ACHN (cell line): ENCODE results near the gene XRCC3.

Experiments used
- DNase-seq: peaks from one replicate; pipeline ENCODE4 v3.0.0-alpha.2; 2015
- in situ Hi-C: cut with HindIII; loops from 2 replicates; pipeline ENCODE4 v1.10.0; 2017; ENCODE audit warnings: low sequenced_read_pairs, low pct_ligation_motif_present, low pct_unique_long_range_greater_than_20kb

The XRCC3 gene

DNA sequence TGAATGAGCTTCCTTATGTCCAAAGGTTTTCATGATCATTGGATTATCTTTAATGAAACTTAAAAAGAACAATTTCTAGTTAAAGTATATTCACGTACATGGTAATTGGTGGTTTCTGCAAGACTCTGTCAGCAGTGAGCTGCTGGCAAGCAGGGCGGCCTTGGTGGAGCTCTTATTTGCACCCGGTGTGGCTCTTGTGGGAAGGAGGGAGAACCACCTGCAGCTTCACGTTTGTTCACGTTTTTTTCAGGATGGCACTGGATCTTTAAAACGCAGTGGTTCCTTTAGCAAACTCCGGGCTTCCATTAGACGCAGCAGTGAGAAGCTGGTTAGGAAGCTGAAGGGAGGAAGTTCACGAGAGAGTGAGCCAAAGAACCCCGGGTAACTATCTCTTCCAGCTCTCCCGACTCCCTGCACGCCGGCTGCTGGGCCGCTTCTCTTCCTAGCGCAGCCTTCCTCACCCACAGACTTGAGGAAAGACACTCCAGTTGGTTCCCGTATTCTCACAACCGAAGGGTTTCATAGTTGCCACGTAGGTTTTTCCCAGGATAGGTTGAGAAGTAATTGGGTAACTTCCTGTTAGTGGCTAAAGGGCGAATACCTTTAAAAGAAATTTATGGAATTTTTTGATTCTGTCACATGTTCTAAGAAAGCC lies 28.3 kb downstream of the XRCC3 start:
- no peak for DNase-seq
- in situ Hi-C loops: no loop called here

DNA sequence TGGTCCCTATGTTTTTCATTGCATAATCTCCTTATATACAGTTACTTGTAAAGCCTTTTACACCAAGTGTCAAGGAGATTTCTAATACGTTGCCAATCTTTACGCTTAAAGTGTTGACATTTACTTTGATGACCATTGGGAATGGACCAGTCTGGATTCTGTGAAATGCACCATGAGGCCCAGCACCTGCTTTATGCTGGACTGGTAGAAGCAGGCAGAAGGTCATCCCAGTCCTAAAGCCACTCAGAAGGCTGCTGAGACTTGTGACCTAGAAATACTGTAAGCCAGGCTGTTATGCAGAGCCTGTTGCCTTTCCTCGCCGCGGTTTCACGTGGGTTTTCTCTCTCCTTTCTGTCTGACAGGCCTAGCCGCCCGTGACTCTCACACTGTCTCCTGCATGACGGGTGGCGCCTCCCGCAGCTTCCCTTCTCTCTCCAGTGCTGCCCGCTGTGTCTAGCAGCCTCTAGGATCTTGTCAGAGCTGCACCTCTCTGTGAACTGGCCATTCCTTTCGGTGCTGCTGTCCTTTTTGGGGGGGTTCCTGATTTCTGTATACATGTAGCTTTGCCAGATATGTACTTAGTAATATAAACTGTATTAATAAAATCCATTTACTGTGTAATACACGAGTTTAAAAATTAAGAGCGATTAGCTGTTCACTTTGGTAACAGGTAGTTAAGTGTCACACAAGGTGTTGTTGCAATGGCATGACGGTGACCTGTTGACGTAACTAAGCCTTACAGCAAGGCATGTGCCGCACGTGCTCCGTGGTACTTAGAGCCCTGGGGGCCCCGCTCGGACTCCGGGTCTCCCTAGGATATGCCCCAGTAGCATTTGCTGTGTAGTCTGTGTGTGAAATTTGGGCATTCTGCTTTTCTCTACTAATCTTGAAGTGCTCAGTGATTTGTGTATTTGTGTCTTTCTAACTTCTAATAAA lies 29.7 kb downstream of the XRCC3 start:
- no peak for DNase-seq
- in situ Hi-C loops: no loop called here

DNA sequence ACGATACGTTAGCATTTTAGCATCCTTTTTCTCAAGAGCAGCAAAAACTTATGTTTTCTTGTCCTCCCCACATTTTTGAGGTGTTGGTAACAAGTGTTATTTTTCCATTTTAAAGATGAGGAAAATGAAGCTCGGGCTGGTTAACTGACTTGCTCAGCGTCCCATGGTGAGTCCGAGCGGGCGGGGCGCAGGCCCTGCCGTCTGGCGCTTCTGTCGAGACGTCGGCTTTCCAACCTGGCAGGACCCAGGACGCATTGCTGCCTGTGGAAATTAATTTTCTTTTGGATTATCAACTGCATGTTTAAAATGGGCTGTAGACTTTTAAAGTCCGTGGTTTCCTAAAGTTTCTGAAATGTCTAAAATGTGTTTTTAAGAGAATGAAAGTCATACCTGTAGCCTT lies 30.4 kb downstream of the XRCC3 start:
- in situ Hi-C loops: no loop called here
- no peak for DNase-seq

DNA sequence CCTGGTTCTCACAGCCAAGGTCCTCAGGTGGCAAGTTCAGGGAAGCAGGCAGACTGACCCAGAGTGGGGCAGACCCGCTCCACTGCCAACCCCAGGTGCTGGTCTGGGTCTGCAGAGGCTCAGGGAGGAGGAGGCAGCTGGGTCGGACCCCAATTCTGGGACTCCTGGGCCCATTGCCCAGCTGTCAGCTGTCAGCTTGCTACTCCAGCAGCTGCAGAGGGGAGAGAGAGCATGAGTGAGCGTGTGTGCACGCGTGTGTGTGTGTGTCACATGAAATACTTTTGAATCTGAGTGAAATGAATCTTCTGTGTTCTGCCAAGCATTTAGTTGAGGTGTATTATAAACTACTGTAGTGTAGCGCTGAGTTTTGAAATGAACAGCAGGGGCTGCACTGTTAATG lies 30.8 kb downstream of the XRCC3 start:
- in situ Hi-C loops: no loop called here

DNA sequence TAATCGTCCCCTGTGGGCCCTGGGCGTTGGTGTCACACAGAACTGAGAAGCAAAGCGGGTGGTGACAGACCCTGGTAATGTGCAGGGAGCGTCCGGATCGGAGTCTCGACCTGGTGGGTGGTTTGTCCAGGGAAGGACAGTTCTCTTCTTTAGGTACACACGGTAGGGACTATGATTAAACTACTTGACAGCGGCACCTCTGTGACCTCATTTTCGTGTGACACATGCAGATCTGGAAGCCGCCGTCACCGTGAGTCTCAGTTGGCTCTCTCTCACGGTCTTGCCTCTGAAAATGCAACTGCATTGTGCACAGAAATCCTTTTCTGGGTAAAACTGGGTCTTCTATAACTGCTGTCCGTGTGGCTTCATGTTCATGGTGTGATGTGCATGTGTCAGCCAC lies 32.1 kb downstream of the XRCC3 start:
- in situ Hi-C loops: no loop called here
- DNase-seq: no peak

More for the DNA sequence above, 30.8 kb downstream of the XRCC3 start:
- DNase-seq: no peak

DNA sequence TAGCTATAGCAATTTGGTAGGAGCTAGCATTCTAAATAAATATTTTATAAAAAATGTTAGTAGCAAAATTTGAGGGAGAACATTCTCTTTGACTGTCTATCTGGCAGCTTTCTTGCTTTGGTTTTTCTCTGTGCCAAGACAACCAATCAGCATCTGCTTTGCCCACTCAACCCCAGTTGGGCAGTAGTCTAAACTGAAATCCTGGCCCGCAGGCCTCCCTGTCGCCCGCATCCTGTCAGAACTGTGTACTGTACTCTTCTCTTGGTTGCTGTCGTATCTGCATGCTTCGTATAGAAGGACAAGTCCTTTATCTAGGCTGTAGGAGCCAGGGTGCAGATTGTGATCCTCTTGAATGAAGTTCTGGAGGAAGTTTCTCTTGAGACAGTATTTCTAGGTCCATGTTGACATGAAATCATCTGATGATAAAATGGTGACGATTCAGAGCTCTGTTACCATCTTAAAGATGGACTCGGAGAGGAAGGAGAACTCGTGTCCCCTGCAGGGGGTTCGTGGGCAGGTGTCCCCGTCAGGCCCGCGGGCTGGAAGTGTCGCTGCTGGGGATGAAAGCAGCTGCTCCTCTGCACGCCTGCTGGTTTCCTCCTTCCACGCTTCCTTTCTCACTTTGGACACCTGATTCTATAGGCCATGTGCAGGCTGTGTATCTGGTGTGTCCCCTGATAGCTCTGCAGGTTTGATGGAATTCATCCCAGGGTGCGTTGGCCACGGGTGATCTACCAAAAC lies 34.6 kb downstream of the XRCC3 start:
- in situ Hi-C loops: no loop called here

DNA sequence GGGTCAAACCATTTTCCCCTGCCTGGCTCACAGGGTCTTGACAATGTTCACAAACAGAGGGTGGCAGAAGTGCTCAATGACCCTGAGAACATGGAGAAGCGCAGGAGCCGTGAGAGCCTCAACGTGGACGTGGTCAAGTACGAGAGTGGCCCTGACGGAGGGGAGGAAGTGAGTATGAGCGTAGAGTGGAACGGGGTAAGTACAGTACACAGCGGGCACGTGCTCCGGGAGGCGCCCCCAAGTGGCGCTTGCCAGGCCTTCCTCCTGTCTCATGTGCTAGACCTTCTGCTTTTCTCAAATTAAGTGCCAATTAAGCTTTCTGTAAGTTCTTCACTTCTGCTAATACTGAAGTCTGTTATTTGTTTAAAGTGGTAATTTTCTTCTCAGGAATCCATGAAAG lies 35.9 kb downstream of the XRCC3 start:
- DNase-seq: peak; percentile 33
- in situ Hi-C loops: no loop called here

More for the DNA sequence above, 34.6 kb downstream of the XRCC3 start:
- no peak for DNase-seq

DNA sequence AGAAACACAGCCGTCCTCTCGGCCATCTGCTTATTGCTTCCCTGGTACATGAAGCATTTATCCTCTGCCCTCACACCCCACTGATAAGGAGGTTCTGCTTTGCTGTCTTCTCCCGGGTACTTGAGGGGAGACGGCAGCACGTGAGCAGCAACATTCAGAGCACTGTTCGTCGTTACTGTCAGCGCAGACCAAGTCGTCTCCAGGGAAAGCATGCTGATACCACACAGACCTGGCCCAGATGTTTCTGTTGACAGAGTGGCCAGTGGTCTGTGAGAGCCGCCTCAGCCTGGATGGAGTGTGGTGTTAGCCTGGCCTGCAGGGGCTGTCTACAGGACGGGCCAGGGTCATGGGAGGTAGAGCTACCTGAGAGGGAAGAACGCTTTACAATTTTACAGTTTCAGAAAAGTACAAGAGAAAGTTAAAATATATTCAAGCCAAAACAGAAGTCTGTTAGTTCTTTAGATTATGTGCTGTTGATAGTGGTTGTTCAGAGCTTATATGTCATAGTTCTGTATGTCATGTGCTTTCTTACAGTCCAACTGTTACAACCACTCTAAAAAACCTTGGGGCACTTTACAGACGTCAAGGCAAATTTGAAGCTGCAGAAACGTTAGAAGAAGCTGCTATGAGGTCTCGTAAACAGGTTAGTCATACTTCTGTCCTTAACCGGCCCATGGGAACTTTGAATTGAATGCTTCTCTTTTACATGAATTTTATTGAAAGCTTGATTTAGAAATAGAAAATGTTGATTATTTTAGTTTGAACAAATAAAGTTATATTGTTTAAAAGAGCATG lies 38.2 kb downstream of the XRCC3 start:
- no peak for DNase-seq
- in situ Hi-C loops: no loop called here

DNA sequence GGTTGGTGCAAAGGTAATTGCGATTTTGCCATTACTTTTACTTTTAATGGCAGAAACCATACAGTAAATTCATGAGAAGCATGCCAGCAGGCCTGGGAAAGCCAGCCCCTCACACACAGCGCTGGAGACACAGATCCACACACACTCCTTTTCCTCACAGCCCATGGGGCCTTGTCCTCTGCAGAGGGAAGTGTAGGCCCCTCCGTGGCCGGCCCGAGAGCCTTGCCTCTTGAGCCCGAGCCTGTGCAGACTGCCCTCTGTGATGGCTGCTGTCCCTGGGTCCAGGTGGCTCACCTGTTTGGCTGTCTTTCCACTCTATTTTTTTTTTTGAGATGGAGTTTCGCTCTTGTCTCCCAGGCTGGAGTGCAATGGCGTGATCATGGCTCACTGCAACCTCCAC lies 39.3 kb downstream of the XRCC3 start:
- in situ Hi-C loops: no loop called here

DNA sequence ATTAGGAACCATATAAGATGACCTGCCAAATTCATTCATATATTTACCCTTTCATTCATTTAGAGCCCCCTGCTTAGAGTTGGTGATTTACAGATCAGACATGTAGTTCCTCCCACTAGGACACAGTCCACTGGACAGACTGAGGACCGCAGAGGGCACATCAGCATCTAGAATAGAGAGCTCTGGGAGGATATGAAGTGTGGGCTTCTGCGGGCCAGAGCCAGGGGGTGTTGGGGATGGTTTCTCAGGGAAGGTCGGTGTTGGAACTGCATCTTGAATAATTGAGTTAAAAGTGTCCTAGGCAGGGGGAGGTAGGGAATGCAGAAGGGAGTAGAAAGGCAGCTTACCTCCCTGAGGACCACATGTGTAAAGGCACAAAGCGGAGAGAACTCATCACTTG lies 43.3 kb downstream of the XRCC3 start:
- in situ Hi-C loops: no loop called here

More for the DNA sequence above, 39.3 kb downstream of the XRCC3 start:
- DNase-seq: no peak

DNA sequence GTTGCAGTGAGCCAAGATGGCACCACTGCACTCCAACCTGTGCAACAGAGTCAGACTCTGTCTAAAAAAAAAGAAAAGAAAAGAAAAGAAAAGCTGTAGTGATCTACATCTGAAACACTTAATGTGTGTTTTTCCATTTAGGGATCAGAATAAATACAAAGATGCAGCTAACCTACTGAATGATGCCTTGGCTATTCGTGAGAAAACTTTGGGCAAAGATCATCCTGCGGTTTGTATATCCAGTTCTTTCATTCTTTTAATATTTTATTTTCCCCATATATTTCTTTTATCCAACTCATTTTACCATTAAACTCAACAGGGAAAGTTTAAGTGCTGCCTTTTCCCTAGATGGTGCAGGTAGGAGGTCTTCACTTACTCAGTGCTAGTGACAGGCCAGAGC lies 45.9 kb downstream of the XRCC3 start:
- in situ Hi-C loops: no loop called here

More for the DNA sequence above, 43.3 kb downstream of the XRCC3 start:
- no peak for DNase-seq

DNA sequence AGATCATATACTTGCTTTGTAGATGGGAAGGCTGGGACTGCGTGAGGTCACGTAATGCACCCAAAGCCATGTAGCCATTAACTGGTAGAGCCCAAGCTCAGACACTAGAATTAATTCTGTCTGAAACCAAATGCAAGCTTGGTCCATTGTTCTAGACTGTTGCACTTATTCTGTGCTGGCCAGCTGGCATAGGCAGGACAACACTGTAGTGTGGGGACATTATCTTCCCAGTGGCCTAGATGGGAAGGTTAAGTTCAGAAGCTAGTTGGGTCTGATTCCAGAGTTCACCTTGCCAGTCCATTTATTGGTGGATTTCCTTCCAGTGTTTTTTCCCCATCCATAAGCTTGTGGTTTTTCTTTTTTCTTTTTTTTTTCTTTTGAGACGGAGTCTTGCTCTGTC lies 47.1 kb downstream of the XRCC3 start:
- DNase-seq: no peak
- in situ Hi-C loops: no loop called here

More for the DNA sequence above, 45.9 kb downstream of the XRCC3 start:
- DNase-seq: no peak

DNA sequence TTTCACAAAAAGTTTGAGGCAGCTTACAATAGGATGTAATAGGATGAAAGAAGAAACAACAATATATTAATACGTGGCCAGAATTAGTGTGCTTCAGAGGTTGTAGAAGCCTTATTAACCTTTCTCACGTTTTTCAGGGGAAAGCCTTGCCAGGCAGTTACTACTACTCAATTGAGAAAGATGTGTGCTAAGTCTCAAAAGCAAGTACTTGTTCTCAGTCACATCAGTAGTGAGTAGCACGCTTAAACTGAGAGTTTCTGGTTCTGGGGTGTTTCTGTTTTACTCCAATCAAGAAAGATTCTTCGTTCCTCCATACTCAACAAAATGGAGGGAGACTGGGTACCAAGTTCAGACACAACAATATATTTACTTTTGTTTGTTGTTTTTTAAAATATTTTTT lies 47.6 kb downstream of the XRCC3 start:
- in situ Hi-C loops: no loop called here
- no peak for DNase-seq

DNA sequence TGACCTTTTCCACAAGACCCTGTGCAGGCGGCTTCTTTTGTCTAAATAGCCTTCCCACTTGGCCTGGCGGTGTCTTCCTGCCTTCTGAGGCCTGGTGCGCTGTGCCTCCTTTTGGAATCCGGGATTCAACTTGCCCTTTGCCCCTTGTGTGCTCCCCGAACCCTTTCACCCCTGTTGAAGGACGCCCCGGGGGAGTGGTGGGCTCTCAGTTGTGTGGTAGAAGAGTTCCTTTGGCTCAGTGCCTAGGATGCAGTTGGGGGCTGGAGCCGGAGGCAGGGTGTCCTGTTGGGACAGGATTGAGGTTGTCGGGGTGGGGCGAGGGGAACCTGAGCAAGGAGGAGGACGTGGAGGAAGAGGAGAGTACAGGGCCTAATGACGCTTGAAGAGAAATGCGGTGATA lies 51.7 kb downstream of the XRCC3 start:
- in situ Hi-C loops: no loop called here
- no peak for DNase-seq

DNA sequence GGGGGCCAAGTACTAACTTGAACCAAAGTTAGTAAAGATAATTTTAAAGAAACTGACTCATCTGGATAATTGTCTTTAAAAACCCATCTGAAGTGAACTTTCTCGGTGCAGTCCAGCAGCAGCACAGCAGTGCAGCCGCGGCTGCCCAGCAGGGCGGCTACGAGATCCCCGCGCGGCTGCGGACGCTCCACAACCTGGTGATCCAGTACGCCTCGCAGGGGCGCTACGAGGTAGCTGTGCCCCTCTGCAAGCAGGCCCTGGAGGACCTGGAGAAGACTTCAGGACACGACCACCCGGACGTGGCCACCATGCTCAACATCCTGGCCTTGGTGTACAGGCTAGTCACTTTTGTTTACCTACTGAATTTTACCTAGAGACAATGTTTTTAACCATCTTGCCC lies 52.7 kb downstream of the XRCC3 start:
- DNase-seq: no peak
- in situ Hi-C loops: no loop called here

DNA sequence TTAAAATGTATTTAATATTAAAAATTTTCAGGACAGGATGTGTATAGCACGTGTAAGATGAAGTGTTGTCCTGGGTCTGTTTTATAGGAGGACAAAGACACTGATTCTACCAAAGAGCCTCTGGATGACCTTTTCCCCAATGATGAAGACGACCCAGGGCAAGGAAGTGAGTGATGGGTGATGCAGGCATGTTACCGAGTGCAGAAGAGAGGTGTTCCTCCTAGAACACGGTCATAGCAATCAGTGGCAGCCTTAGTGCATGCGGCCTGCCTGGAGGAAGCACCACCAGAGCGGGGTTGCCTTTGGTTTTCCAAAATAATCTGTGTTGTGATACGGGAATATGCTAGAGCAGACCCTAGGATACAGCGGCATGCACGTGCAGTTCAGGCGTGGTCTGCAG lies 53.2 kb downstream of the XRCC3 start:
- in situ Hi-C loops: no loop called here
- no peak for DNase-seq

DNA sequence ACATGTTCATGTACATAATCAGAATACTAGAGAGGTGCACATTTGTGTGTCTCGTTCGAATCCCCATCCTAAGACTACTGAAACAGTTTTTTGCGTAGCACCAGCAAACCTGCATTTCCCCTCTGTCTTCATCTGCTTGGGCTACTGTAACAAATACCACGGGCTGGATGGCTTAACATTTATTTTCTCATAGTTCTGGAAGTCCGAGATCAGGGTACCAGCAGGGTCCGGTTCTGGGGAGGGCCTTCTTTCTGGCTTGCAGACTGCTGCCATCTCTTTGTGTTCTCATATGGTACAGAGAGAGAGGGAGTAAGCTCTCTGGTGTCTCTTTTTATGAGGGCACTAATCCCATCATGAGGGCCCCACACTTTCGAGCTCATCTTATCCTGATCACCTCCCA lies 55.6 kb downstream of the XRCC3 start:
- in situ Hi-C loops: no loop called here
- no peak for DNase-seq

DNA sequence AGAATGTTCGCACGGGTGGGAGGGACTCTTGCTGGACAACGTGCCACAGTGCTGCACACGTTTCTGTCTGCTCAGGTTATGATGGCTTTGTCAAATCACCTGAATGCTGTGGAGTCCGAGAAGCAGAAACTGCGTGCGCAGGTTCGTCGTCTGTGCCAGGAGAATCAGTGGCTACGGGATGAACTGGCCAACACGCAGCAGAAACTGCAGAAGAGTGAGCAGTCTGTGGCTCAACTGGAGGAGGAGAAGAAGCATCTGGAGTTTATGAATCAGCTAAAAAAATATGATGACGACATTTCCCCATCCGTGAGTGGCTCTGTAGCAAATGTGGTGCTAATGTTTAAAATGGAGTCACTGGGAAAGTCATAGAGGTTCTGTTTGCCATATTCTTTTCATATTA lies 57.8 kb downstream of the XRCC3 start:
- in situ Hi-C loops: no loop called here

DNA sequence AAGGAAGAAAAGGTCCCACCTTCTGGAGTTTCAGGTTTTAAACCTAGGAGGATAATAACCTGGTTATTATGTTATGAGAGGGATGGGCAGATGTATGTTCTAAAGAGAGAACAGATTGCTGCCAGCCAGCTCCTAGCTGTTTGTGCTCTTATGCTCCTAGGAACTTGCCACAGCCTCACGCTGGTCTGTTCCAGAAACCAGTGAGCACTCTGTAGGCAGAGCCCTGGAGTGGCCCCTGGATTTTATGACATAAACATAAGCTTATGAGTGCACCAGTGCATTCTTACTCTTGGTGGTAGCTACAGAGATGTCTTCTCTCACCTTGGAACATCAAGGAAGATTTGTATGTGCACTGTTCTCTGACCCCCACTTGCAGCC lies 58.5 kb downstream of the XRCC3 start:
- no peak for DNase-seq
- in situ Hi-C loops: no loop called here

More for the DNA sequence above, 57.8 kb downstream of the XRCC3 start:
- no peak for DNase-seq
